GM18868 (cell line): ENCODE data around the gene CCDC159.

Experiments
- ATAC-seq: cut with Tn5 transposase; IDR thresholded peaks from one replicate; pipeline ENCODE4 v1.9.1; 2021; ENCODE audit warnings: mild to moderate bottlenecking, moderate library complexity; ENCODE audit not compliant: unreplicated experiment

Gene CCDC159

DNA sequence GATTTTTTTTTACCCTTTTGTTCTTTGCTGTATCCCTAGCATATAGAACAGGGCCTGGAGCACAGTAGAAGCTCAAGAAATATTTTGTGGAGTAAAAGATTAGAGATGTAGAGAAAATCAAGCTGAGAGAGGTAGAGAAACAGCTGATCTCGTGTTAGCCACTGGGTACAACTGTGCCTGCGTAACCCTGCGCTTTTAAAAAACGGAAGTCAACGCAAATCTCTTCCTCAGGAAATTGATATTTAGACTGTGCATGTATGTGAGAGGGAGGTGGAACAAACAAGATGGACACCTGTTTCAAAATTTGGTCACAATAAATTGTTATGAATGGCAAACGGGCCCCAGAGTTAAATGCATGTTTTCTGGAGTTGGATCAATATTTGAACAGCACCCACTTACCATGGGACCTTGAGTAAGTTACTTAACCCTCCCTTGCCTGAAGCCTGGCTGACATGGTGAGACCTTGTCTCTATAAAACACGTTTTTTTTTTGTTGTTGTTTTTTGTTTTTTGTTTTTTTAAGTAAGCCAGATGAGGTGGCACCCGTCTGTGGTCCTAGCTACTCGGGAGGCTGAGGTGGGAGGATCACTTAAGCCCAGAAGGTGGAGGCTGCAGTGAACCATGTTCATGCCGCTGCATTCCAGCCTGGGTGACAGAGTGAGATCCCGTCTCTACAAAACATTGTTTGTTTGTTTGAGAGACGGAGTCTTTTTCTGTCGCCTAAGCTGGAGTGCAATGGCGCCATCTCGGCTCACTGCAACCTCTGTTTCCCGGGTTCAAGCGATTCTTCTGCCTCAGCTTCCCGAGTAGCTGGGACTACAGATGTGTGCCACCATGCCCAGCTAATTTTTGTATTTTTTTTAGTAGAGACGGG is 41.1 kb downstream of the CCDC159 start:
- ATAC-seq = no peak

DNA sequence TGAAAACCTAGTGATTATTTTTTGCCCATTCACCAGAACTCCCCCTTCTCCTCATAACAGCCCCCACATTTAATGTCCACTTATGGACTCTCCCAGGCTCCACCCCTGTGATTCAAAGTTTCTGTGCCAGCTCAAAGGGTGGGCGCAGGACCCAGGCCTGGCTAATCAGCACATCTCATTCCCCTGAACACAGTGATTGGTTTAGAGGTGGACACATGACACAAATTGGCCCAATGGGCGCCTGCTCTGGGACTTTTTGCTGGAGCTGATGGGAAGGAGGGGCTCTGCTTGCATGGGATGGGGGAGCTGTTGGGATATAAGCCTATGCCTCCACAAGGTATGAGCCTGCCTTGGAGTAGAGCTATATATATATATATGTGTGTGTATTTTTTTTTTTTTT is 44.0 kb downstream of the CCDC159 start:
- no peak for ATAC-seq

- ATAC-seq = no peak
These were observed 44.8 kb downstream of the CCDC159 start for GRCh38 chr19:11390933-11391680.

- ATAC-seq = no peak
These were observed 50.8 kb downstream of the CCDC159 start for GRCh38 chr19:11397089-11397610.

GRCh38 chr19:11399667-11400066 is 53.3 kb downstream of the CCDC159 start:
- ATAC-seq = no peak

- ATAC-seq = no peak
These were observed 54.5 kb downstream of the CCDC159 start for GRCh38 chr19:11400798-11401197.

- no peak for ATAC-seq
These were observed 55.7 kb downstream of the CCDC159 start for GRCh38 chr19:11401808-11402543.
